ENCODE measurements around the gene PLEKHA7. TPM values are rescaled to one million over a fixed set of nuclear protein-coding genes. Genes with fewer than 3 reads are reported as not detected.

PLEKHA7 gene
- total and polyA plus RNA-seq, 2 of the 4 experiments (the other 2 are of a cell fraction): 0.12 TPM; not detected in 1

DNA sequence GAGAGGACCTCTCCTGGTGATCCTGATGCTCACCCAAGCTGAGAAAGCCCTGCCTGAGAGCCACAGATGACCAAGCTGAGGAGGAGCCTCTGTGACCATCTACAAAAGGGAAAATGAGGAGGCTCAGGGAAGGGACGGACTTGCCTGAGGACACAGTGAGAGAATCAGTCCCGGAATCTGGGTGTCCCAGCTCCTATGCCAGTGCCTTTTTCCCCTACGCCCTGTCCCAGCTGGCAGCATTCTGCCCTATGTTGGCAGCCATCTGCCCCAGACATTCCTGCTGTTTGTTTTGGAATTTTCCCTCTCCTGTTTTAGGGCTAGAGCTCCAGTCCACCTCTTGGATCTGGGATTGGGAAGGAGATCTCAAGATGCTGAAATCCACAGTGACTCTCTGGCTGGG lies 221.2 kb downstream of the PLEKHA7 start:
- Histone ChIP-seq H3K23ac (ENCODE audit: low read depth, low read length) (no peak overlapping the region), H3K9me3 (ENCODE audit: control insufficient read depth, insufficient read depth, low read length) (no peaks in the 10 kb centered on the region), H3K14ac (replicated peaks; ENCODE audit: low read depth, low read length) (no peak overlapping the region), H4K8ac (ENCODE audit: low read depth in 2 of 2, low read length in 2 of 2) (no peak overlapping the region), H3K27ac (ENCODE audit: insufficient read depth, low read length) (no peak overlapping the region), H2AK5ac (ENCODE audit: low read depth, low read length) (peak overlapping the region; percentile 17; the same call in 1 of the 2 replicates), H2BK5ac (ENCODE audit: low read depth, low read length, poor library complexity, severe bottlenecking) (no peak overlapping the region), H4K20me1 (ENCODE audit: insufficient read depth, low read length) (no peaks in the 10 kb centered on the region), H2BK120ac (ENCODE audit: low read depth, low read length) (no peak overlapping the region), H3K27me3 (ENCODE audit: control insufficient read depth, insufficient read depth, low read length) (peaks cover 1% of the 10 kb centered on the region), H2BK15ac (ENCODE audit: low read depth, low read length) (0 out of 3 replicates have a peak overlapping the region, but pooled peaks have one; percentile 36), H3K9ac (ENCODE audit: low read depth, low read length) (no peak overlapping the region), H4K91ac (ENCODE audit: insufficient read depth, low read depth, low read length) (no peak overlapping the region), H2AK9ac (replicated peaks; ENCODE audit: low read depth, low read length, poor library complexity) (peak overlapping the region; percentile 7), H2AFZ (replicated peaks; ENCODE audit: low read length, poor library complexity) (no peak overlapping the region), H3K79me1 (ENCODE audit: low read depth in 1 of 2, low read length in 2 of 2) (no peaks in the 10 kb centered on the region), H3K56ac (ENCODE audit: extremely low read depth, insufficient read depth, low read length) (no peak overlapping the region), H3K9me1 (ENCODE audit: insufficient read depth, low read length) (peaks cover 7% of the 10 kb centered on the region), H2BK20ac (ENCODE audit: low read depth, low read length) (no peak overlapping the region), H3K4me3 (ENCODE audit: insufficient read depth, low read depth, low read length) (no peak overlapping the region), H3K4me1 (ENCODE audit: control insufficient read depth, insufficient read depth, low read length) (peaks cover 6% of the 10 kb centered on the region), H3K18ac (ENCODE audit: low read depth, low read length) (no peak overlapping the region), H3K4ac (ENCODE audit: low read depth, low read length) (no peak overlapping the region), H3K36me3 (ENCODE audit: control insufficient read depth, insufficient read depth, low read length) (no peaks in the 10 kb centered on the region), H3K4me2 (ENCODE audit: low read depth, low read length) (no peak overlapping the region), H4K5ac (ENCODE audit: low read depth, low read length) (no peak overlapping the region)
- in situ Hi-C loops (cut with MboI; ENCODE audit: low sequenced_read_pairs): no loop called here
- no TSS peak for BruUV-seq (replicated peaks)
- no peak for TF ChIP-seq RCOR1 (IDR thresholded peaks at IDR 0.05; ENCODE audit: insufficient replicate concordance, low read length)
- no peak for TF ChIP-seq CHD1 (IDR thresholded peaks at IDR 0.05; ENCODE audit: low read depth, low read length)
- no peak for TF ChIP-seq MXI1 (IDR thresholded peaks at IDR 0.05; ENCODE audit: borderline replicate concordance, low read depth, low read length)
- TF ChIP-seq, protein P1, sequence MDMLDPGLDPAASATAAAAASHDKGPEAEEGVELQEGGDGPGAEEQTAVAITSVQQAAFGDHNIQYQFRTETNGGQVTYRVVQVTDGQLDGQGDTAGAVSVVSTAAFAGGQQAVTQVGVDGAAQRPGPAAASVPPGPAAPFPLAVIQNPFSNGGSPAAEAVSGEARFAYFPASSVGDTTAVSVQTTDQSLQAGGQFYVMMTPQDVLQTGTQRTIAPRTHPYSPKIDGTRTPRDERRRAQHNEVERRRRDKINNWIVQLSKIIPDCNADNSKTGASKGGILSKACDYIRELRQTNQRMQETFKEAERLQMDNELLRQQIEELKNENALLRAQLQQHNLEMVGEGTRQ (IDR thresholded peaks at IDR 0.05; ENCODE audit: low read depth, low read length): no peak
- no peak for TF ChIP-seq RAD21 (IDR thresholded peaks at IDR 0.05; ENCODE audit: low read length)
- no peak for TF ChIP-seq MAZ (IDR thresholded peaks at IDR 0.05; ENCODE audit: borderline replicate concordance, low read depth, low read length)
- no peak for TF ChIP-seq BHLHE40 (IDR thresholded peaks at IDR 0.05; ENCODE audit: low read depth, low read length)
- no peak for TF ChIP-seq RFX5 (IDR thresholded peaks at IDR 0.05; ENCODE audit: low read depth, low read length)
- TF ChIP-seq FOS (IDR thresholded peaks at IDR 0.05; ENCODE audit: low read depth, low read length): no peak
- TF ChIP-seq NFE2L2 (IDR thresholded peaks at IDR 0.05; ENCODE audit: low read depth, low read length): no peak
- no peak for TF ChIP-seq CEBPB (IDR thresholded peaks at IDR 0.05; ENCODE audit: low read depth, low read length)
- TF ChIP-seq, protein P2, sequence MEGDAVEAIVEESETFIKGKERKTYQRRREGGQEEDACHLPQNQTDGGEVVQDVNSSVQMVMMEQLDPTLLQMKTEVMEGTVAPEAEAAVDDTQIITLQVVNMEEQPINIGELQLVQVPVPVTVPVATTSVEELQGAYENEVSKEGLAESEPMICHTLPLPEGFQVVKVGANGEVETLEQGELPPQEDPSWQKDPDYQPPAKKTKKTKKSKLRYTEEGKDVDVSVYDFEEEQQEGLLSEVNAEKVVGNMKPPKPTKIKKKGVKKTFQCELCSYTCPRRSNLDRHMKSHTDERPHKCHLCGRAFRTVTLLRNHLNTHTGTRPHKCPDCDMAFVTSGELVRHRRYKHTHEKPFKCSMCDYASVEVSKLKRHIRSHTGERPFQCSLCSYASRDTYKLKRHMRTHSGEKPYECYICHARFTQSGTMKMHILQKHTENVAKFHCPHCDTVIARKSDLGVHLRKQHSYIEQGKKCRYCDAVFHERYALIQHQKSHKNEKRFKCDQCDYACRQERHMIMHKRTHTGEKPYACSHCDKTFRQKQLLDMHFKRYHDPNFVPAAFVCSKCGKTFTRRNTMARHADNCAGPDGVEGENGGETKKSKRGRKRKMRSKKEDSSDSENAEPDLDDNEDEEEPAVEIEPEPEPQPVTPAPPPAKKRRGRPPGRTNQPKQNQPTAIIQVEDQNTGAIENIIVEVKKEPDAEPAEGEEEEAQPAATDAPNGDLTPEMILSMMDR (conservative IDR thresholded peaks at IDR 0.05; ENCODE audit: low read depth, low read length): no peak
- TF ChIP-seq MAFK (IDR thresholded peaks at IDR 0.05; ENCODE audit: low read depth, low read length): no peak
- no peak for TF ChIP-seq POLR2A (IDR thresholded peaks at IDR 0.05; ENCODE audit: low read depth, low read length)
- TF ChIP-seq, protein P3, sequence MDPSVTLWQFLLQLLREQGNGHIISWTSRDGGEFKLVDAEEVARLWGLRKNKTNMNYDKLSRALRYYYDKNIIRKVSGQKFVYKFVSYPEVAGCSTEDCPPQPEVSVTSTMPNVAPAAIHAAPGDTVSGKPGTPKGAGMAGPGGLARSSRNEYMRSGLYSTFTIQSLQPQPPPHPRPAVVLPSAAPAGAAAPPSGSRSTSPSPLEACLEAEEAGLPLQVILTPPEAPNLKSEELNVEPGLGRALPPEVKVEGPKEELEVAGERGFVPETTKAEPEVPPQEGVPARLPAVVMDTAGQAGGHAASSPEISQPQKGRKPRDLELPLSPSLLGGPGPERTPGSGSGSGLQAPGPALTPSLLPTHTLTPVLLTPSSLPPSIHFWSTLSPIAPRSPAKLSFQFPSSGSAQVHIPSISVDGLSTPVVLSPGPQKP (IDR thresholded peaks at IDR 0.05; ENCODE audit: borderline replicate concordance, low read depth, low read length): no peak
- TF ChIP-seq SMC3 (IDR thresholded peaks at IDR 0.05; ENCODE audit: low read depth, low read length): no peak
- dilution Hi-C loops (cut with HindIII; ENCODE audit: low sequenced_read_pairs, unreplicated experiment): no loop called here
- ATAC-seq (ENCODE audit: low read depth) (no peak), DNase-seq (no peak)
- WGBS, 2 experiments (ENCODE audit: extremely low coverage in 2 of 2, insufficient read length in 1 of 2): 92% methylated on average over 2 of the region's 3 CpGs; no CpG with 5 or more reads in 1 of the 2 experiments
- intact Hi-C loops (cut with micrococcal nuclease): no loop called here
- POLR2A ChIA-PET (ENCODE audit: unreplicated experiment): no interaction called here
- CTCF ChIA-PET: no interaction called here
